GM12891 (cell line): ENCODE measurements around the gene PGS1.

Experiments used
- POLR2A ChIP-seq: IDR thresholded peaks from 2 replicates; pipeline ENCODE4 v1.6.1; 2011; ENCODE audit warnings: low read depth, low read length, control low read depth
- POLR2AphosphoS5 ChIP-seq: IDR thresholded peaks from 2 replicates; pipeline ENCODE4 v1.6.1; 2011; ENCODE audit warnings: low read depth, low read length, control low read depth
- POU2F2 ChIP-seq: IDR thresholded peaks from 2 replicates; pipeline ENCODE4 v1.6.1; 2011; ENCODE audit warnings: low read depth, mild to moderate bottlenecking, control low read depth, low read length, moderate library complexity
- SPI1 ChIP-seq: IDR thresholded peaks from 2 replicates; pipeline ENCODE4 v1.6.1; 2011; ENCODE audit warnings: low read depth, low read length, control low read depth
- TAF1 ChIP-seq: IDR thresholded peaks from 2 replicates; pipeline ENCODE4 v1.6.1; 2011; ENCODE audit warnings: low read depth, low read length, control low read depth

DNA sequence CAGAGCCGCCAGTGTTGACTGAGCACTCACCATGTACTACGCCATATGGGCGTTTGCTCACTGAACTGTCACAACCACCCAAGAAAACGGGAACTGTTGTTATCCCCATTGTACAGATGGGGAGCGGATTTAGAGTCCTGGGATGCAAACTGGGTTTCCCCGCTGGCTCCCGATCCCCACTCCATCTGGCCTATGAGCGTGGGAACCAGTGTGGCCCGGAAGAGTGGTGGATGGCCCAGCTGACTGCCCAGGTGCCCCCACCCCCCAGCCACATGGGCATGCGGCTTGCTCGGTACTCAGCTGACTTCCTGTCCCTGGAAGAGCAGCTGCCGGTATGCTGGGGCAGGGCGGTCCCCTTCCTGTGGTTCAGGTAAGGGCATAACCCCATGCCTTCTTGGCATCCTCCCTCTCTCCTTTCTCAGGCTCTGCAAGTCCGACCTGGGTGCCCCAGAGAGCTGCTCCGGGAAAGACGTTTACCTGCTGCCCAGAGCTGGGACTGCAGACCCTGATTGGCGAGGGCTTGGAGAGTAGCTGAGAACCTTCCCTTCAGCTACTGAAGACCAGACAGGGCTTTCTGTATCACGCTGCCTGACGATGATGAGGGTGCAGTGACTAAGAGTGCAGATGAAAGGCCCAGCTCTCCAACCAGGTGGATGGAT, 34.8 kb upstream of the PGS1 start:
- TF ChIP-seq POLR2A (no peak), TAF1 (no peak), SPI1 (peak; percentile 46; the same call in 1 of the 2 replicates), POLR2AphosphoS5 (no peak), POU2F2 (no peak)
